ENCODE results near the gene COG5.

GRCh38 chr7:107373354-107373753 lies 190.4 kb downstream of the COG5 start:
- TF ChIP-seq ZBTB33 (IDR thresholded peaks at IDR 0.05) (no peak), CTCF (IDR thresholded peaks at IDR 0.05; ENCODE audit: low read depth, low read length, missing input control) (no peak), MAX (IDR thresholded peaks at IDR 0.05) (no peak), RXRA (IDR thresholded peaks at IDR 0.05) (no peak), JUND (IDR thresholded peaks at IDR 0.05) (no peak)
